Measurements from ENCODE around the gene LRRFIP1. TPM values are rescaled to one million over a fixed set of nuclear protein-coding genes. Genes with fewer than 3 reads are reported as not detected.
A peak's percentile ranks its signal among the peaks of the same experiment; 100 is the strongest.
"Not testable (repeated sequence)": the region's sequence is repeated elsewhere in the genome, so short reads cannot be mapped to it uniquely, and the experiment has no call there.

Gene LRRFIP1
- total RNA-seq, 1 donor from 2014 or later: 133 TPM

GRCh38 chr2:237749961-237750360, 122.6 kb downstream of the LRRFIP1 start:
- no peaks in the 10 kb centered on the region for H3K27me3 ChIP-seq
- no peak overlapping the region for H3K27ac ChIP-seq
- no peak overlapping the region for H3K4me3 ChIP-seq
- intact Hi-C loops (cut with DNase I): loop anchor here (5.0 kb wide), 1 partner anchor 238 kb away; no protein-coding TSS in a partner anchor
- H3K9me3 ChIP-seq: no peaks in the 10 kb centered on the region
- peaks cover 61 to 78% of the 10 kb centered on the region in 2 donors for H3K36me3 ChIP-seq
- DNase-seq (ENCODE audit: low spot score in 2 of 2): peak in 1 of 2 donors; percentile 30
- peaks cover 0 to 4% of the 10 kb centered on the region in 2 donors for H3K4me1 ChIP-seq
- TF ChIP-seq, protein P1, sequence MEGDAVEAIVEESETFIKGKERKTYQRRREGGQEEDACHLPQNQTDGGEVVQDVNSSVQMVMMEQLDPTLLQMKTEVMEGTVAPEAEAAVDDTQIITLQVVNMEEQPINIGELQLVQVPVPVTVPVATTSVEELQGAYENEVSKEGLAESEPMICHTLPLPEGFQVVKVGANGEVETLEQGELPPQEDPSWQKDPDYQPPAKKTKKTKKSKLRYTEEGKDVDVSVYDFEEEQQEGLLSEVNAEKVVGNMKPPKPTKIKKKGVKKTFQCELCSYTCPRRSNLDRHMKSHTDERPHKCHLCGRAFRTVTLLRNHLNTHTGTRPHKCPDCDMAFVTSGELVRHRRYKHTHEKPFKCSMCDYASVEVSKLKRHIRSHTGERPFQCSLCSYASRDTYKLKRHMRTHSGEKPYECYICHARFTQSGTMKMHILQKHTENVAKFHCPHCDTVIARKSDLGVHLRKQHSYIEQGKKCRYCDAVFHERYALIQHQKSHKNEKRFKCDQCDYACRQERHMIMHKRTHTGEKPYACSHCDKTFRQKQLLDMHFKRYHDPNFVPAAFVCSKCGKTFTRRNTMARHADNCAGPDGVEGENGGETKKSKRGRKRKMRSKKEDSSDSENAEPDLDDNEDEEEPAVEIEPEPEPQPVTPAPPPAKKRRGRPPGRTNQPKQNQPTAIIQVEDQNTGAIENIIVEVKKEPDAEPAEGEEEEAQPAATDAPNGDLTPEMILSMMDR (IDR thresholded peaks at IDR 0.05): no peak

DNA sequence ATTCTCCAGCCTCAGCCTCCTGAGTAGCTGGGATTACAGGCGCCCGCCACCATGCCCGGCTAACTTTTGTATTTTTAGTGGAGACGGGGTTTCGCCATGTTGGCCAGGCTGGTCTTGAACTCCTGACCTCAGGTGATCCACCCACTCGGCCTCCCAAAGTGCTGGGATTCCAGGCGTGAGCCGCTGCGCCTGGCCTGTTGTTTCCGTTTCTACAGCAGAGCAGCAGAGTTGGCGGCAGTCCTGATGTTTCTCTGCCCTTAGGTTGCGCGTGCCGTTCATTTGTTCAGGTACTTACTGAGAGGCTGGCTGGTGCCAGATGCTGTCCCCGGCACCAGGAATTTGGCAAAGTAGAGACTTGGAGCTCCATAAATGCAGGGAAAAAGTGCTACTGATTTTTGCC, 123.1 kb downstream of the LRRFIP1 start:
- H3K27me3 ChIP-seq; H3K27ac ChIP-seq; H3K9me3 ChIP-seq; H3K4me3 ChIP-seq; H3K4me1 ChIP-seq; intact Hi-C loops (cut with DNase I): not testable (repeated sequence)
- peaks cover 66 to 83% of the 10 kb centered on the region in 2 donors for H3K36me3 ChIP-seq
- peak in 1 of 2 donors; percentile 39 for DNase-seq (ENCODE audit: low spot score in 2 of 2)

DNA sequence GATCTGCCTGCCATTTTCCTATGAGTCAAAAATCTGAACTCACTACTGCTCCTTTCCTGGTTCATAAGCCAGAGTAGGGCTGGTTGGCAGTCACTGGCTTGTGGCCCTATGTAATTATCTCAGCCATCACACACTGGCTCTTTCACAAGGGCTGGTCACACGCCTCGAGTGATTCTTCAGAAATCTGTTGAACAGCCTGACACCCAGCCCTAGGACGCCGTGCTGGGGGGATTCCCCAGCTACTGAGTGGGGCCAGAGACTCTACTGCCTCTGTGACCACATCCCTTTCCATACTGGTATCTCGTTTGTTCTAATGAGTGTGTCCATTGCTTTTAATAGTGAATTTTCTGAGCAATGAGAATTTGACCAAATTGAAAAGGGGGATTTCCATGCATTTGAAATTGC, 125.4 kb downstream of the LRRFIP1 start:
- TF ChIP-seq, protein P1 (IDR thresholded peaks at IDR 0.05): no peak
- no peaks in the 10 kb centered on the region for H3K27me3 ChIP-seq
- no peaks in the 10 kb centered on the region for H3K4me1 ChIP-seq
- peak in 1 of 2 donors; percentile 25 for DNase-seq (ENCODE audit: low spot score in 2 of 2)
- intact Hi-C loops (cut with DNase I): no loop called here
- no peak overlapping the region for H3K4me3 ChIP-seq
- no peak overlapping the region for H3K27ac ChIP-seq
- no peaks in the 10 kb centered on the region for H3K9me3 ChIP-seq
- peaks cover 88 to 91% of the 10 kb centered on the region in 2 donors for H3K36me3 ChIP-seq

- Histone ChIP-seq H3K27me3 (no peaks in the 10 kb centered on the region), H3K36me3 (peaks cover 92 to 98% of the 10 kb centered on the region in 2 donors)
Measured at GRCh38 chr2:237754182-237754581, 126.8 kb downstream of the LRRFIP1 start.

DNA sequence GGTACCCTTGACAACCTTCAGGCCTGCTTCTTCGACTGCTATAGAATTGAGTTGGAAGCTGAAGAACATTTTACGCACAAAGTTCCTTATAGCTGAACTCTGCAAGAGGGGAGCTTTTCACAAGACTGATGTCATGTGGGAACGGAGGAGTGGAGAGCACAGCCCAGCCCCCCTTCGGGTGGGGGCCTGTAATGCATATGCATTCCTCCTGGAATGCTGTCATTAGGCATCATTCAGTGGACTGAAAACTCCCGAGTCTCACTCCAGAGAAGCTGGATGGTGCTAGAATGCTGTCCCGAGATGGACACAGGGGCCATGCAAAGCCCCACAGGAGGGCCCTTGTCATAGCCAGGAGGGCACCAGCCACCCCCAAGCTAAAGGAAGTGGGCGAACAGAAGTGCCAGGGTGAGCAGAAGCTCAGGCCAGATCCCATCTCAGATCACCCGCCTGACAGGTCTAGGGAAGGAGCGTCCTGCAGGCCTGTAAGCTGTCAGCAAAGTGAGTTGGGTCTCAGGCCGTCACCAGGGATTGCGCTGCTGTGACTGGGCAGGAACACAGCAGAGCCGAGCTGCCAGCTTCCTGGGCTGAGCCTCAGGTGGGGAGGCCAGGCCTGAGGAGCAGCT, 127.3 kb downstream of the LRRFIP1 start:
- Histone ChIP-seq H3K4me3 (no peak overlapping the region), H3K4me1 (no peaks in the 10 kb centered on the region), H3K27me3 (no peaks in the 10 kb centered on the region), H3K9me3 (no peaks in the 10 kb centered on the region), H3K36me3 (peaks cover 92 to 98% of the 10 kb centered on the region in 2 donors), H3K27ac (no peak overlapping the region)
- DNase-seq (ENCODE audit: low spot score in 2 of 2): peak in 1 of 2 donors; percentile 48
- intact Hi-C loops (cut with DNase I): no loop called here
- TF ChIP-seq, protein P1 (IDR thresholded peaks at IDR 0.05): no peak

More at GRCh38 chr2:237754182-237754581, 126.8 kb downstream of the LRRFIP1 start:
- Histone ChIP-seq H3K4me1 (no peaks in the 10 kb centered on the region), H3K4me3 (no peak overlapping the region), H3K27ac (no peak overlapping the region), H3K9me3 (no peaks in the 10 kb centered on the region)
- TF ChIP-seq, protein P1 (IDR thresholded peaks at IDR 0.05): no peak
- no peak for DNase-seq (ENCODE audit: low spot score in 2 of 2)
- intact Hi-C loops (cut with DNase I): no loop called here

GRCh38 chr2:237757616-237758015, 130.2 kb downstream of the LRRFIP1 start:
- no peak overlapping the region for H3K27ac ChIP-seq
- peak in 1 of 2 donors; percentile 61 for DNase-seq (ENCODE audit: low spot score in 2 of 2)
- TF ChIP-seq, protein P1 (IDR thresholded peaks at IDR 0.05): no peak
- no peaks in the 10 kb centered on the region for H3K27me3 ChIP-seq
- H3K9me3 ChIP-seq: no peaks in the 10 kb centered on the region
- H3K36me3 ChIP-seq: peaks cover 83 to 98% of the 10 kb centered on the region in 2 donors
- no peaks in the 10 kb centered on the region for H3K4me1 ChIP-seq
- no peak overlapping the region for H3K4me3 ChIP-seq
- intact Hi-C loops (cut with DNase I): no loop called here

All from ascending aorta (tissue), 2 donors.